ENCODE measurements around the gene METTL26.
A peak's percentile ranks its signal among the peaks of the same experiment; 100 is the strongest.
"Not testable (repeated sequence)": the region's sequence is repeated elsewhere in the genome, so short reads cannot be mapped to it uniquely, and the experiment has no call there.

Gene METTL26

GRCh38 chr16:625117-625976, 10.8 kb downstream of the METTL26 start:
- DNase-seq (ENCODE audit: low read depth in 2 of 2): no peak

GRCh38 chr16:624526-625070, 11.5 kb downstream of the METTL26 start:
- no peak for DNase-seq (ENCODE audit: low read depth in 2 of 2)

GRCh38 chr16:622920-623280, 13.2 kb downstream of the METTL26 start:
- DNase-seq (ENCODE audit: low read depth in 2 of 2): no peak

- no peak for DNase-seq (ENCODE audit: low read depth in 2 of 2)
These were observed 14.5 kb downstream of the METTL26 start for GRCh38 chr16:621526-622105.

GRCh38 chr16:620700-621525, 15.2 kb downstream of the METTL26 start:
- no peak for DNase-seq (ENCODE audit: low read depth in 2 of 2)

GRCh38 chr16:619476-620100, 16.5 kb downstream of the METTL26 start:
- DNase-seq (ENCODE audit: low read depth in 2 of 2): no peak

- DNase-seq (ENCODE audit: low read depth in 2 of 2): no peak
These were observed 18.2 kb downstream of the METTL26 start for GRCh38 chr16:617855-618254.

GRCh38 chr16:616733-617586, 19.1 kb downstream of the METTL26 start:
- DNase-seq (ENCODE audit: low read depth in 2 of 2): no peak

GRCh38 chr16:615122-615521, 21.0 kb downstream of the METTL26 start:
- no peak for DNase-seq (ENCODE audit: low read depth in 2 of 2)

GRCh38 chr16:610513-611381, 25.4 kb downstream of the METTL26 start:
- peak; percentile 43 to 56 for DNase-seq (ENCODE audit: low read depth in 2 of 2)

GRCh38 chr16:609984-610383, 26.1 kb downstream of the METTL26 start:
- no peak for DNase-seq (ENCODE audit: low read depth in 2 of 2)

GRCh38 chr16:609316-609715, 26.8 kb downstream of the METTL26 start:
- no peak for DNase-seq (ENCODE audit: low read depth in 2 of 2)

GRCh38 chr16:608019-608418, 28.1 kb downstream of the METTL26 start:
- peak in 1 of 2 donors; percentile 50 for DNase-seq (ENCODE audit: low read depth in 2 of 2)

GRCh38 chr16:606656-607307, 29.3 kb downstream of the METTL26 start:
- no peak for DNase-seq (ENCODE audit: low read depth in 2 of 2)

GRCh38 chr16:603933-604332, 32.2 kb downstream of the METTL26 start:
- no peak for DNase-seq (ENCODE audit: low read depth in 2 of 2)

- no peak for DNase-seq (ENCODE audit: low read depth in 2 of 2)
These were observed 35.3 kb downstream of the METTL26 start for GRCh38 chr16:600781-601180.

- no peak for DNase-seq (ENCODE audit: low read depth in 2 of 2)
These were observed 37.0 kb downstream of the METTL26 start for GRCh38 chr16:598823-599739.

- not testable (repeated sequence) for DNase-seq (ENCODE audit: low read depth in 2 of 2)
These were observed 38.5 kb downstream of the METTL26 start for GRCh38 chr16:597655-598054.
